ENCODE results near the gene PELO. TPM values are rescaled to one million over a fixed set of nuclear protein-coding genes. Genes with fewer than 3 reads are reported as not detected.
A peak's percentile ranks its signal among the peaks of the same experiment; 100 is the strongest.

PELO gene
- total RNA-seq, 1 experiment from 2014 or later, result 18.7 TPM

DNA sequence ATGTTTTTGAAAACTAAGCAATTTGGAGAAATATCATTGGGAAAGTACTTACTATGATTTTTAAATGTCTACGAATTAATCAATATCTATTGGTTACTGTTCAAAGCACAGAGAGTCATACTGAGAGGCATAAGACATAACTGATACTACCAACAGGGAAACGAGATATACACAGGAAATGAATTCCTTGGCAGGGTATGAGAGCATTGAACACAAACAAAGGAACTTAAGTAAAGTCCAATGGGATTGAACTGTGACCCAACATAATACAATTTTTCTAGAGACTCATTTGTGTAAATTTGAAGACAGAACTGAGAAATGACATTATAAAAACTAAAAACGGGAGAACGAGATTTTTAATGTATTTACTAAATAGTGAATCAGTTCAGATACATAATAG, 1.3 kb upstream of the PELO start:
- POLR2A ChIA-PET, result no interaction called here
- DNase-seq (ENCODE audit: low spot score) (no peak), ATAC-seq (no peak)
- Mint-ChIP-seq H3K4me1 (peaks cover 21% of the 10 kb centered on the region), H3K36me3 (no peaks in the 10 kb centered on the region), H3K27me3 (ENCODE audit: low read depth) (peaks cover 4% of the 10 kb centered on the region; the same call in 1 of the 2 replicates), H3K4me3 (no peak overlapping the region; the same call in 1 of the 2 replicates), H3K27ac (no peak overlapping the region), H3K9me3 (peaks cover 8% of the 10 kb centered on the region; the same call in 1 of the 2 replicates)
- TF ChIP-seq JAZF1 (CRISPR knock-in tag; IDR thresholded peaks at IDR 0.05), result no peak
- TF ChIP-seq, protein P1, sequence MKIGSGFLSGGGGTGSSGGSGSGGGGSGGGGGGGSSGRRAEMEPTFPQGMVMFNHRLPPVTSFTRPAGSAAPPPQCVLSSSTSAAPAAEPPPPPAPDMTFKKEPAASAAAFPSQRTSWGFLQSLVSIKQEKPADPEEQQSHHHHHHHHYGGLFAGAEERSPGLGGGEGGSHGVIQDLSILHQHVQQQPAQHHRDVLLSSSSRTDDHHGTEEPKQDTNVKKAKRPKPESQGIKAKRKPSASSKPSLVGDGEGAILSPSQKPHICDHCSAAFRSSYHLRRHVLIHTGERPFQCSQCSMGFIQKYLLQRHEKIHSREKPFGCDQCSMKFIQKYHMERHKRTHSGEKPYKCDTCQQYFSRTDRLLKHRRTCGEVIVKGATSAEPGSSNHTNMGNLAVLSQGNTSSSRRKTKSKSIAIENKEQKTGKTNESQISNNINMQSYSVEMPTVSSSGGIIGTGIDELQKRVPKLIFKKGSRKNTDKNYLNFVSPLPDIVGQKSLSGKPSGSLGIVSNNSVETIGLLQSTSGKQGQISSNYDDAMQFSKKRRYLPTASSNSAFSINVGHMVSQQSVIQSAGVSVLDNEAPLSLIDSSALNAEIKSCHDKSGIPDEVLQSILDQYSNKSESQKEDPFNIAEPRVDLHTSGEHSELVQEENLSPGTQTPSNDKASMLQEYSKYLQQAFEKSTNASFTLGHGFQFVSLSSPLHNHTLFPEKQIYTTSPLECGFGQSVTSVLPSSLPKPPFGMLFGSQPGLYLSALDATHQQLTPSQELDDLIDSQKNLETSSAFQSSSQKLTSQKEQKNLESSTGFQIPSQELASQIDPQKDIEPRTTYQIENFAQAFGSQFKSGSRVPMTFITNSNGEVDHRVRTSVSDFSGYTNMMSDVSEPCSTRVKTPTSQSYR (CRISPR knock-in tag; IDR thresholded peaks at IDR 0.05), result no peak
- no peak for TF ChIP-seq TEAD4 (CRISPR knock-in tag; IDR thresholded peaks at IDR 0.05)
- no peak for TF ChIP-seq TEAD1 (CRISPR knock-in tag; IDR thresholded peaks at IDR 0.05)
- CTCF ChIA-PET, result interaction anchor here (0.9 to 2.4 kb wide), 2 partner anchors 14 to 93 kb away, joined by 3 to 25 read pairs; no protein-coding TSS in a partner anchor

DNA sequence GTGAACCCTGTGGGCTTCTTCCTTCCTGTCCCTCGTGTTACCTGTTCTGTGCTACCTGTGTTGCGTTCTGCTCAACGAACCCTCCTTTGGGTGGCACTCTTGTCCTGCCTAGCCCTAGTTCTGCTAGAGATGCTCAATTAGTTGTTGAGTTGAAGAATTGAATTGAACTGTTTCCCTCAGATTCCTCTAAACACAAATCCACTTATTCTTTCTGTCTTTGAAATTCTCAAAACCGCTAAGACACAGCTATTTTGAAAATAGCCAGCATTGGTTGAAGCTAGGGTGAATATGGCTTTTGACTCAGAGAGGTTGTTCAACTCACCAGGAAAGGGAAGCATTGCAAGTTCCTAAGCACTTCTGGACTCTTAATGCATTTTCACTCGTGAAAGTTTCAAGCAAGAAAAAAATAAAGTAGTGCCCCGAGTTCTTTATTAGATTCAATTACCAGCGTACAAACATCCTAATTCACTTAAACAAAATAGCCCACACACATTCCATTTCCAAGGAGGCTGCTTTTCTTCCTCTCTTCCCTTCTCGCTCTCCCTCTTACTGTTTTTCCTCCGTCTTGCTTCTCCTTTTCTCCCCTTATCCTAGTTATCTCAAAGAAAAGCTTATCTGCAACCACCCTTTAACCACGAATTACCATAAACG, 642 bp upstream of the PELO start:
- ChIA-PET CTCF (interaction anchor here (0.7 to 2.4 kb wide), 5 partner anchors 13 to 328 kb away, joined by 3 to 25 read pairs (median 3); no protein-coding TSS in a partner anchor), POLR2A (interaction anchor here (1.2 to 1.9 kb wide), 2 partner anchors 12 to 15 kb away, joined by 4 to 10 read pairs; no protein-coding TSS in a partner anchor)
- Mint-ChIP-seq H3K27me3 (ENCODE audit: low read depth) (peaks cover 4% of the 10 kb centered on the region; the same call in 1 of the 2 replicates), H3K36me3 (no peaks in the 10 kb centered on the region), H3K9me3 (peaks cover 8% of the 10 kb centered on the region; the same call in 1 of the 2 replicates), H3K27ac (no peak overlapping the region), H3K4me3 (peak overlapping the region; percentile 93), H3K4me1 (peaks cover 23% of the 10 kb centered on the region)
- ATAC-seq (peak; percentile 32), DNase-seq (ENCODE audit: low spot score) (peak; percentile 18)
- no peak for TF ChIP-seq SP1 (CRISPR knock-in tag; conservative IDR thresholded peaks at IDR 0.05)
- no peak for TF ChIP-seq ZNF317 (CRISPR knock-in tag; IDR thresholded peaks at IDR 0.05; ENCODE audit: borderline replicate concordance, low read depth)
- TF ChIP-seq ATF1 (CRISPR knock-in tag; IDR thresholded peaks at IDR 0.05), result no peak
- no peak for TF ChIP-seq RELA (CRISPR knock-in tag; IDR thresholded peaks at IDR 0.05; ENCODE audit: borderline replicate concordance)
- TF ChIP-seq, protein P2, sequence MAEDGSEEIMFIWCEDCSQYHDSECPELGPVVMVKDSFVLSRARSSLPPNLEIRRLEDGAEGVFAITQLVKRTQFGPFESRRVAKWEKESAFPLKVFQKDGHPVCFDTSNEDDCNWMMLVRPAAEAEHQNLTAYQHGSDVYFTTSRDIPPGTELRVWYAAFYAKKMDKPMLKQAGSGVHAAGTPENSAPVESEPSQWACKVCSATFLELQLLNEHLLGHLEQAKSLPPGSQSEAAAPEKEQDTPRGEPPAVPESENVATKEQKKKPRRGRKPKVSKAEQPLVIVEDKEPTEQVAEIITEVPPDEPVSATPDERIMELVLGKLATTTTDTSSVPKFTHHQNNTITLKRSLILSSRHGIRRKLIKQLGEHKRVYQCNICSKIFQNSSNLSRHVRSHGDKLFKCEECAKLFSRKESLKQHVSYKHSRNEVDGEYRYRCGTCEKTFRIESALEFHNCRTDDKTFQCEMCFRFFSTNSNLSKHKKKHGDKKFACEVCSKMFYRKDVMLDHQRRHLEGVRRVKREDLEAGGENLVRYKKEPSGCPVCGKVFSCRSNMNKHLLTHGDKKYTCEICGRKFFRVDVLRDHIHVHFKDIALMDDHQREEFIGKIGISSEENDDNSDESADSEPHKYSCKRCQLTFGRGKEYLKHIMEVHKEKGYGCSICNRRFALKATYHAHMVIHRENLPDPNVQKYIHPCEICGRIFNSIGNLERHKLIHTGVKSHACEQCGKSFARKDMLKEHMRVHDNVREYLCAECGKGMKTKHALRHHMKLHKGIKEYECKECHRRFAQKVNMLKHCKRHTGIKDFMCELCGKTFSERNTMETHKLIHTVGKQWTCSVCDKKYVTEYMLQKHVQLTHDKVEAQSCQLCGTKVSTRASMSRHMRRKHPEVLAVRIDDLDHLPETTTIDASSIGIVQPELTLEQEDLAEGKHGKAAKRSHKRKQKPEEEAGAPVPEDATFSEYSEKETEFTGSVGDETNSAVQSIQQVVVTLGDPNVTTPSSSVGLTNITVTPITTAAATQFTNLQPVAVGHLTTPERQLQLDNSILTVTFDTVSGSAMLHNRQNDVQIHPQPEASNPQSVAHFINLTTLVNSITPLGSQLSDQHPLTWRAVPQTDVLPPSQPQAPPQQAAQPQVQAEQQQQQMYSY (CRISPR knock-in tag; IDR thresholded peaks at IDR 0.05), result no peak
- no peak for TF ChIP-seq ZNF263 (CRISPR knock-in tag; IDR thresholded peaks at IDR 0.05; ENCODE audit: low read depth)
- TF ChIP-seq ELF4 (CRISPR knock-in tag; IDR thresholded peaks at IDR 0.05; ENCODE audit: low read depth), result no peak
- TF ChIP-seq, protein P3, sequence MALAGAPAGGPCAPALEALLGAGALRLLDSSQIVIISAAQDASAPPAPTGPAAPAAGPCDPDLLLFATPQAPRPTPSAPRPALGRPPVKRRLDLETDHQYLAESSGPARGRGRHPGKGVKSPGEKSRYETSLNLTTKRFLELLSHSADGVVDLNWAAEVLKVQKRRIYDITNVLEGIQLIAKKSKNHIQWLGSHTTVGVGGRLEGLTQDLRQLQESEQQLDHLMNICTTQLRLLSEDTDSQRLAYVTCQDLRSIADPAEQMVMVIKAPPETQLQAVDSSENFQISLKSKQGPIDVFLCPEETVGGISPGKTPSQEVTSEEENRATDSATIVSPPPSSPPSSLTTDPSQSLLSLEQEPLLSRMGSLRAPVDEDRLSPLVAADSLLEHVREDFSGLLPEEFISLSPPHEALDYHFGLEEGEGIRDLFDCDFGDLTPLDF (CRISPR knock-in tag; IDR thresholded peaks at IDR 0.05), result no peak
- TF ChIP-seq, protein P4, sequence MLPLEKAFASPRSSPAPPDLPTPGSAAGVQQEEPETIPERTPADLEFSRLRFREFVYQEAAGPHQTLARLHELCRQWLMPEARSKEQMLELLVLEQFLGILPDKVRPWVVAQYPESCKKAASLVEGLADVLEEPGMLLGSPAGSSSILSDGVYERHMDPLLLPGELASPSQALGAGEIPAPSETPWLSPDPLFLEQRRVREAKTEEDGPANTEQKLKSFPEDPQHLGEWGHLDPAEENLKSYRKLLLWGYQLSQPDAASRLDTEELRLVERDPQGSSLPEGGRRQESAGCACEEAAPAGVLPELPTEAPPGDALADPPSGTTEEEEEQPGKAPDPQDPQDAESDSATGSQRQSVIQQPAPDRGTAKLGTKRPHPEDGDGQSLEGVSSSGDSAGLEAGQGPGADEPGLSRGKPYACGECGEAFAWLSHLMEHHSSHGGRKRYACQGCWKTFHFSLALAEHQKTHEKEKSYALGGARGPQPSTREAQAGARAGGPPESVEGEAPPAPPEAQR (CRISPR knock-in tag; IDR thresholded peaks at IDR 0.05), result no peak
- no peak for TF ChIP-seq GTF2I (CRISPR knock-in tag; conservative IDR thresholded peaks at IDR 0.05)
- TF ChIP-seq, protein P5, sequence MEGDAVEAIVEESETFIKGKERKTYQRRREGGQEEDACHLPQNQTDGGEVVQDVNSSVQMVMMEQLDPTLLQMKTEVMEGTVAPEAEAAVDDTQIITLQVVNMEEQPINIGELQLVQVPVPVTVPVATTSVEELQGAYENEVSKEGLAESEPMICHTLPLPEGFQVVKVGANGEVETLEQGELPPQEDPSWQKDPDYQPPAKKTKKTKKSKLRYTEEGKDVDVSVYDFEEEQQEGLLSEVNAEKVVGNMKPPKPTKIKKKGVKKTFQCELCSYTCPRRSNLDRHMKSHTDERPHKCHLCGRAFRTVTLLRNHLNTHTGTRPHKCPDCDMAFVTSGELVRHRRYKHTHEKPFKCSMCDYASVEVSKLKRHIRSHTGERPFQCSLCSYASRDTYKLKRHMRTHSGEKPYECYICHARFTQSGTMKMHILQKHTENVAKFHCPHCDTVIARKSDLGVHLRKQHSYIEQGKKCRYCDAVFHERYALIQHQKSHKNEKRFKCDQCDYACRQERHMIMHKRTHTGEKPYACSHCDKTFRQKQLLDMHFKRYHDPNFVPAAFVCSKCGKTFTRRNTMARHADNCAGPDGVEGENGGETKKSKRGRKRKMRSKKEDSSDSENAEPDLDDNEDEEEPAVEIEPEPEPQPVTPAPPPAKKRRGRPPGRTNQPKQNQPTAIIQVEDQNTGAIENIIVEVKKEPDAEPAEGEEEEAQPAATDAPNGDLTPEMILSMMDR (IDR thresholded peaks at IDR 0.05), result no peak
